HepG2 (cell line): ENCODE results near the gene DMTF1. TPM values are rescaled to one million over a fixed set of nuclear protein-coding genes. Genes with fewer than 3 reads are reported as not detected.

Experiments used
- CBFB ChIP-seq: sonication (generic); formaldehyde crosslinking; IDR thresholded peaks from 2 replicates; pipeline ENCODE4 v1.4.0; 2020; ENCODE audit warnings: missing genetic modification reagents
- ESRRA ChIP-seq: sonication (generic); formaldehyde crosslinking; IDR thresholded peaks from 2 replicates; pipeline ENCODE4 v1.5.1; 2020; ENCODE audit warnings: mild to moderate bottlenecking, low read depth, missing genetic modification reagents
- HINFP ChIP-seq: sonication (generic); formaldehyde crosslinking; IDR thresholded peaks from 2 replicates; pipeline ENCODE4 v1.4.0; 2020; ENCODE audit warnings: low read depth, mild to moderate bottlenecking, missing genetic modification reagents
- KDM1A ChIP-seq: IDR thresholded peaks from 2 replicates; pipeline ENCODE4 v1.6.1; 2016; ENCODE audit warnings: missing compliant biosample characterization
- KMT2B ChIP-seq: IDR thresholded peaks from 2 replicates; pipeline ENCODE4 v1.6.1; 2016; ENCODE audit warnings: missing genetic modification reagents, missing compliant biosample characterization
- MXD4 ChIP-seq: IDR thresholded peaks from 2 replicates; pipeline ENCODE4 v1.6.1; 2016; ENCODE audit warnings: mild to moderate bottlenecking, missing biosample characterization, missing genetic modification reagents
- MYNN ChIP-seq: sonication (generic); formaldehyde crosslinking; IDR thresholded peaks from 2 replicates; pipeline ENCODE4 v1.4.0; 2020; ENCODE audit warnings: mild to moderate bottlenecking, low read depth, missing genetic modification reagents
- PATZ1 ChIP-seq: sonication (generic); formaldehyde crosslinking; IDR thresholded peaks from 2 replicates; pipeline ENCODE4 v1.4.0; 2020; ENCODE audit warnings: missing genetic modification reagents
- SETDB1 ChIP-seq: sonication (generic); formaldehyde crosslinking; IDR thresholded peaks from 2 replicates; pipeline ENCODE4 v1.5.1; 2020; ENCODE audit warnings: missing genetic modification reagents, mild to moderate bottlenecking, borderline replicate concordance
- SRSF9 ChIP-seq: fragments of 200-400 bp; formaldehyde crosslinking; IDR thresholded peaks from 2 replicates; pipeline ENCODE4 v1.6.1; 2018; ENCODE audit warnings: borderline replicate concordance, mild to moderate bottlenecking, low read depth, low read length; ENCODE audit not compliant: insufficient read depth, poor library complexity, severe bottlenecking
- ZC3H4 ChIP-seq: sonication (generic); formaldehyde crosslinking; IDR thresholded peaks from 2 replicates; pipeline ENCODE4 v1.4.0; 2020; ENCODE audit warnings: missing genetic modification reagents, borderline replicate concordance
- ZNF253 ChIP-seq: sonication (generic); formaldehyde crosslinking; IDR thresholded peaks from 2 replicates; pipeline ENCODE4 v1.8.0; 2022; ENCODE audit warnings: mild to moderate bottlenecking, missing genetic modification reagents, borderline replicate concordance
- ZNF460 ChIP-seq: sonication (generic); formaldehyde crosslinking; IDR thresholded peaks from 2 replicates; pipeline ENCODE4 v1.5.1; 2020; ENCODE audit warnings: missing genetic modification reagents, mild to moderate bottlenecking, borderline replicate concordance
- ZNF552 ChIP-seq: sonication (generic); formaldehyde crosslinking; IDR thresholded peaks from 2 replicates; pipeline ENCODE4 v1.9.0; 2022; ENCODE audit warnings: missing genetic modification reagents, mild to moderate bottlenecking, borderline replicate concordance
- ZNF562 ChIP-seq: sonication (generic); formaldehyde crosslinking; IDR thresholded peaks from 2 replicates; pipeline ENCODE4 v1.8.0; 2022; ENCODE audit warnings: missing genetic modification reagents, borderline replicate concordance
- ZNF597 ChIP-seq: sonication (generic); formaldehyde crosslinking; IDR thresholded peaks from 2 replicates; pipeline ENCODE4 v1.5.0; 2020; ENCODE audit warnings: missing genetic modification reagents
- ZNF672 ChIP-seq: sonication (generic); formaldehyde crosslinking; IDR thresholded peaks from 2 replicates; pipeline ENCODE4 v1.8.1; 2022; ENCODE audit warnings: missing genetic modification reagents
- ZNF766 ChIP-seq: sonication (generic); formaldehyde crosslinking; IDR thresholded peaks from 2 replicates; pipeline ENCODE4 v1.5.0; 2020; ENCODE audit warnings: missing genetic modification reagents, borderline replicate concordance
- ZNF776 ChIP-seq: sonication (generic); formaldehyde crosslinking; IDR thresholded peaks from 2 replicates; pipeline ENCODE4 v1.4.0; 2020; ENCODE audit warnings: mild to moderate bottlenecking, missing genetic modification reagents
- ZSCAN31 ChIP-seq: sonication (generic); formaldehyde crosslinking; IDR thresholded peaks from 2 replicates; pipeline ENCODE4 v1.5.0; 2020; ENCODE audit warnings: low read depth, mild to moderate bottlenecking, missing genetic modification reagents
- ZZZ3 ChIP-seq: sonication (generic); formaldehyde crosslinking; IDR thresholded peaks from 2 replicates; pipeline ENCODE4 v1.4.0; 2020; ENCODE audit warnings: missing genetic modification reagents, mild to moderate bottlenecking, borderline replicate concordance
- polyA plus RNA-seq, 8 experiments: library from polyadenylated mRNA; depleted of rRNA in 3 of 8; stranded (reverse) in 7 of 8; unstranded in 1 of 8; fragments of >200 nt; fragmentation: Illumina TruSeq in 4 of 8; extraction: Trizol in 4 of 8; gene quantifications; 2 replicates each; pipeline versions ENCODE4 v1.2.1 to v1.2.3, GENCODE V29; 2011 to 2016; ENCODE audit warnings: low read depth in 4 of 8, missing spikeins in 1 of 8, mixed read lengths in 1 of 8; ENCODE audit not compliant: insufficient read depth in 1 of 8
- total RNA-seq, 5 experiments: library from RNA; depleted of rRNA; stranded (reverse); fragments of >200 nt; fragmentation: Illumina TruSeq; extraction: Trizol; gene quantifications; 2 replicates each; pipeline ENCODE4 v1.2.3, GENCODE V29; 2016; ENCODE audit warnings: low read depth in 1 of 5
- TF ChIP-seq, protein P1 (sequence below): sonication (generic); formaldehyde crosslinking; IDR thresholded peaks from 2 replicates; pipeline ENCODE4 v1.8.1; 2023; ENCODE audit warnings: mild to moderate bottlenecking, missing genetic modification reagents, borderline replicate concordance

The DMTF1 gene
- total and polyA plus RNA-seq, 2 of the 13 experiments (the other 11 are each of a cell fraction or from before 2014, with no cell fraction given), result 45.8 to 132 TPM

GRCh38 chr7:87152112-87152896 is at the start of gene DMTF1 (continued):
- TF ChIP-seq HINFP, result no peak; the same call in none of the 2 replicates
- TF ChIP-seq ZNF776 (CRISPR knock-in tag), result peak; percentile 74; the same call in 1 of the 2 replicates
- no peak for TF ChIP-seq ZNF552 (CRISPR knock-in tag)
- TF ChIP-seq SRSF9, result no peak
- peak; percentile 61; the same call in 1 of the 2 replicates for TF ChIP-seq ZNF766 (CRISPR knock-in tag)
- no peak; the same call in 1 of the 2 replicates for TF ChIP-seq CBFB (CRISPR knock-in tag)
- peak; percentile 87; the same call in 1 of the 2 replicates for TF ChIP-seq ZZZ3 (CRISPR knock-in tag)
- TF ChIP-seq SETDB1 (CRISPR knock-in tag), result no peak
- 0 out of 2 replicates have a peak, but pooled peaks have one; percentile 54 for TF ChIP-seq ZNF253 (CRISPR knock-in tag)
- TF ChIP-seq, protein P1, sequence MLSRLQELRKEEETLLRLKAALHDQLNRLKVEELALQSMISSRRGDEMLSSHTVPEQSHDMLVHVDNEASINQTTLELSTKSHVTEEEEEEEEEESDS, result no peak
- no peak; the same call in 1 of the 2 replicates for TF ChIP-seq ZNF562 (CRISPR knock-in tag)
- TF ChIP-seq ZNF460 (CRISPR knock-in tag), result no peak
- TF ChIP-seq KMT2B (CRISPR knock-in tag), result peak; percentile 91; the same call in 1 of the 2 replicates
- TF ChIP-seq ZNF597, result no peak
- TF ChIP-seq ZC3H4 (CRISPR knock-in tag), result no peak
- TF ChIP-seq PATZ1 (CRISPR knock-in tag), result peak; percentile 48; the same call in 1 of the 2 replicates
- TF ChIP-seq KDM1A (CRISPR knock-in tag), result no peak
- no peak; the same call in none of the 2 replicates for TF ChIP-seq ESRRA (CRISPR knock-in tag)
- peak; percentile 56; the same call in 1 of the 2 replicates for TF ChIP-seq MXD4 (CRISPR knock-in tag)
- peak; percentile 65; the same call in 1 of the 2 replicates for TF ChIP-seq ZSCAN31 (CRISPR knock-in tag)
- no peak for TF ChIP-seq ZNF672 (CRISPR knock-in tag)
- no peak for TF ChIP-seq MYNN (CRISPR knock-in tag)
